PFSK-1 (cell line): Measurements from ENCODE around the gene BTBD9.

Experiments
- FOXP2 ChIP-seq: optimal IDR thresholded peaks from 2 replicates; pipeline ENCODE3; 2011; ENCODE audit warnings: borderline replicate concordance, control low read depth, inconsistent platforms; ENCODE audit not compliant: insufficient read depth; ENCODE audit errors: extremely low read length, extremely low read depth
- POLR2AphosphoS5 ChIP-seq: IDR thresholded peaks from 2 replicates; pipeline ENCODE4 v1.6.1; 2012; ENCODE audit warnings: low read depth, mild to moderate bottlenecking, control low read depth, low read length, moderate library complexity
- SIN3A ChIP-seq: IDR thresholded peaks from 2 replicates; pipeline ENCODE4 v1.6.1; 2012; ENCODE audit warnings: mild to moderate bottlenecking, low read length, moderate library complexity, borderline replicate concordance; ENCODE audit not compliant: insufficient read depth
- TAF1 ChIP-seq: IDR thresholded peaks from 2 replicates; pipeline ENCODE4 v1.6.1; 2012; ENCODE audit warnings: low read length, control low read depth, borderline replicate concordance; ENCODE audit not compliant: insufficient read depth
- TF ChIP-seq, protein P1 (sequence below), 2 experiments: IDR thresholded peaks; 2 replicates each; pipeline versions ENCODE4 v1.6.1 to v1.8.0; 2011 to 2012; ENCODE audit warnings: low read depth in 2 of 2, low read length in 2 of 2, control low read depth in 1 of 2, inconsistent platforms in 1 of 2, mild to moderate bottlenecking in 1 of 2, moderate library complexity in 1 of 2; ENCODE audit not compliant: insufficient read depth in 1 of 2

The BTBD9 gene

DNA sequence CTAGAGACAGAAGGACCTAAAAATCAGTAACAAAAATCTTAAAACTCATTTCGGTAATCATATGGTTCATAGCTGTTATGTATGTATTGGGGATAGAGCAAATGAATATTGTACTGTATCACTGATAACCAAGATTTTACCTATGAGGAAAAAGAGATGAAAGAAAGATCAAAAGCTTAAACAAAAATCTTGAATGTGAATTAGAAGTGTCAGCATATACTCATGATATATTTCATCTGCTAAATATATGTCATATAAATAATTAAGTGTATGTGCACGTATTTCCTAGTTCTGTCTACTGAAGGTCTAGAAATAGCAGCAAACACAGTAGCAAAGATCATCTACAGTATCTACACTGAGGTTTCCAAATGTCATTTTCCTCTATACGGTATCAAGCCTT is 299.8 kb downstream of the BTBD9 start:
- TF ChIP-seq FOXP2 (no peak), POLR2AphosphoS5 (no peak), TAF1 (no peak), SIN3A (no peak)
- TF ChIP-seq, protein P1, sequence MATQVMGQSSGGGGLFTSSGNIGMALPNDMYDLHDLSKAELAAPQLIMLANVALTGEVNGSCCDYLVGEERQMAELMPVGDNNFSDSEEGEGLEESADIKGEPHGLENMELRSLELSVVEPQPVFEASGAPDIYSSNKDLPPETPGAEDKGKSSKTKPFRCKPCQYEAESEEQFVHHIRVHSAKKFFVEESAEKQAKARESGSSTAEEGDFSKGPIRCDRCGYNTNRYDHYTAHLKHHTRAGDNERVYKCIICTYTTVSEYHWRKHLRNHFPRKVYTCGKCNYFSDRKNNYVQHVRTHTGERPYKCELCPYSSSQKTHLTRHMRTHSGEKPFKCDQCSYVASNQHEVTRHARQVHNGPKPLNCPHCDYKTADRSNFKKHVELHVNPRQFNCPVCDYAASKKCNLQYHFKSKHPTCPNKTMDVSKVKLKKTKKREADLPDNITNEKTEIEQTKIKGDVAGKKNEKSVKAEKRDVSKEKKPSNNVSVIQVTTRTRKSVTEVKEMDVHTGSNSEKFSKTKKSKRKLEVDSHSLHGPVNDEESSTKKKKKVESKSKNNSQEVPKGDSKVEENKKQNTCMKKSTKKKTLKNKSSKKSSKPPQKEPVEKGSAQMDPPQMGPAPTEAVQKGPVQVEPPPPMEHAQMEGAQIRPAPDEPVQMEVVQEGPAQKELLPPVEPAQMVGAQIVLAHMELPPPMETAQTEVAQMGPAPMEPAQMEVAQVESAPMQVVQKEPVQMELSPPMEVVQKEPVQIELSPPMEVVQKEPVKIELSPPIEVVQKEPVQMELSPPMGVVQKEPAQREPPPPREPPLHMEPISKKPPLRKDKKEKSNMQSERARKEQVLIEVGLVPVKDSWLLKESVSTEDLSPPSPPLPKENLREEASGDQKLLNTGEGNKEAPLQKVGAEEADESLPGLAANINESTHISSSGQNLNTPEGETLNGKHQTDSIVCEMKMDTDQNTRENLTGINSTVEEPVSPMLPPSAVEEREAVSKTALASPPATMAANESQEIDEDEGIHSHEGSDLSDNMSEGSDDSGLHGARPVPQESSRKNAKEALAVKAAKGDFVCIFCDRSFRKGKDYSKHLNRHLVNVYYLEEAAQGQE (IDR thresholded peaks at IDR 0.05; ENCODE audit: insufficient read depth in 1 of 2, low read depth in 2 of 2, low read length in 2 of 2), result no peak

DNA sequence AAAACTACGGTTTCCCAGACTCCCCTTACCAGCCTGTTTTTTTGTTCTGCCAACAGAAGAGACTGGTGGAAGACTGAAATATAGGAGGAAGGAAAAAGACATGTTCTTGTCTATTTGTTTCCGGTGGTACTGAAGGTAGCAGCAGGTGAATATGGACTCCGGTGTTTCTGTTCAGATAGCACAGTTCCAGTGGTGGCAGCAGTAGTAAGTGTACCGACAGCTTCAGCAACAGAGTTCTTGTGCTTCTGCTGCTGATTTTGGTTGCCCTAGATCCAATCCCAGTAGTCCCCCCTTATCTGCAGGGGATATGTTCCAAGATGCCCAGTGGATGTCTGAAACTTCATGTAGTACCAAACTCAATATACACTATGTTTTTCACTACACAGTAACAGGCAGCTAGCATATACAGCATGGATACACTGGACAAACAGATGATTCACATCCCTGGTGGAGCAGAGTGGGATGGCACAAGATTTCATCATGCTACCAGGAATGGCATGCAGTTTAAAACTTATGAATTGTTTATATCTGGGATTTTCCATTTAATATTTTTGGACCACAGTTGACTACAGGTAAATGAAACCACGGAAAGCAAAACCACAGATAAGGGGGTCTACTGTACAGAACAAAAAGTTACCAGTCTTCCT is 301.8 kb downstream of the BTBD9 start:
- TF ChIP-seq SIN3A (no peak), TAF1 (no peak), FOXP2 (no peak), POLR2AphosphoS5 (no peak)
- TF ChIP-seq, protein P1 (IDR thresholded peaks at IDR 0.05; ENCODE audit: insufficient read depth in 1 of 2, low read depth in 2 of 2, low read length in 2 of 2), result no peak

DNA sequence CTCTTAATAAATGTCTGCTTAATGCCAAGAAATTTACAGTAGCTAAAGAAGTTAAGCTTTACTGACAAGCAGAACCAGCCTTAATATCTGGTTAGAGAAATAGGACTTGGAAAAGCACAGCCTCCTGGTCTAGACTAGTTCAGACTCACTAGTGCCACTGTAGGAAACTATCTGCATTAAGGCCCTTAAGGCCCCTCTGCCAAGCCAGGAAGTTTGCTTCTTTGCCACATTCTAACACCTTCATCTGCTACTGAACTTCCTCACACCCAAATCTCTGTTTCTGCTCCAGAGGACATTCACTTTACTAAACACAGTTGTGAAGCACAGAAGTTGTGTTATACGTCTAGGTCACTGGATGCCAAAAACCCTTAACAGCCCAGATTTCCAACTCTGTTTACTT is 302.8 kb downstream of the BTBD9 start:
- TF ChIP-seq TAF1 (no peak), FOXP2 (no peak), POLR2AphosphoS5 (no peak), SIN3A (no peak)
- TF ChIP-seq, protein P1 (IDR thresholded peaks at IDR 0.05; ENCODE audit: insufficient read depth in 1 of 2, low read depth in 2 of 2, low read length in 2 of 2), result no peak

DNA sequence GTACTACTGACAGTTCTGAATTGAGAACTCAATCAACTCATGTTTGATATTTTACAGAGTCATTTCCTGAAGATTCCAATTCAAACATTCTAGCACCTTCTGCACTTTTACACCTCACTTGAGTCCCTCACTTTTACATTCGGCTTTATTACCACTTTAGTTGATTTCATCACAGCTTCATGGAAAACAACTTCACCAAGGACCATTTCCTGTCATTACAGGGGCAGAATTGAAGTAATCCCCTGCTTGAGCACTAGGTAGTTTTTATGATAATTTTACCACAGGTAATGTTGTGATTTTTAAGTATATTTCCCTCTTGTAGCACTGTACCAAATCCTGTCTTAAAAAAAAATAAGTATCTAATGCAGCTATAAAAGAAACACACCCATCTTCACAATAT is 312.9 kb downstream of the BTBD9 start:
- TF ChIP-seq, protein P1 (IDR thresholded peaks at IDR 0.05; ENCODE audit: insufficient read depth in 1 of 2, low read depth in 2 of 2, low read length in 2 of 2), result no peak
- no peak for TF ChIP-seq TAF1
- no peak for TF ChIP-seq SIN3A
- no peak for TF ChIP-seq POLR2AphosphoS5
- no peak for TF ChIP-seq FOXP2

DNA sequence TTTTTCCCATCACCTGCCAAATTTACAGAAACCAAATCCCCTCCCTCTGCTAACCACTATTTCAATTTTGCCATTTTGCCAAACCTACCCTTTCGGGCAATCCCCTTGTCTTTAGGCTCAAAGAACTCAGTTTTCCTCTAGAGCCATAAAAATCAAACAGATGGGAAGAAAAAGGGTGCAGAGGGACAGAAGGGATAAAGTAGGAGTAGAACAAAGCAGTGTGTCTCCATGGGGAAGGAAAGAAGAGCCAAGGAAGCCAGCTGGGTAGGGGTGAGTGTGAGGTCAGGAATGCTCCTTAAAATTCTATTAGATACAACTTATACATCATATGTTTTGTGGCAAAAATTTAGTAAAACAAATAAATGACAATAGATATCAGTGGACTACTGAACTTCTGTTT is 316.5 kb downstream of the BTBD9 start:
- TF ChIP-seq TAF1, result no peak
- no peak for TF ChIP-seq SIN3A
- TF ChIP-seq POLR2AphosphoS5, result no peak
- TF ChIP-seq, protein P1 (IDR thresholded peaks at IDR 0.05; ENCODE audit: insufficient read depth in 1 of 2, low read depth in 2 of 2, low read length in 2 of 2), result no peak
- TF ChIP-seq FOXP2, result no peak
